ENCODE results near the gene MAPK12.

Gene MAPK12

GRCh38 chr22:50218153-50218995, 43.1 kb downstream of the MAPK12 start:
- DNase-seq (ENCODE audit: low read depth, low spot score), result no peak
- TF ChIP-seq CTCF (IDR thresholded peaks at IDR 0.05; ENCODE audit: insufficient read depth, low read length, missing control alignments), result no peak
- H3K4me3 ChIP-seq (ENCODE audit: low read depth, low read length), result no peak overlapping the region
- ChIA-PET POLR2A (no interaction called here), CTCF (interaction anchor here (1.1 to 1.3 kb wide), 2 partner anchors 9 to 23 kb away, joined by 3 read pairs; no protein-coding TSS in a partner anchor)

GRCh38 chr22:50217543-50218152, 43.8 kb downstream of the MAPK12 start:
- CTCF ChIA-PET, result interaction anchor here (1.3 kb wide), 1 partner anchor 8 kb away, joined by 3 read pairs; no protein-coding TSS in a partner anchor
- POLR2A ChIA-PET, result no interaction called here
- DNase-seq (ENCODE audit: low read depth, low spot score), result no peak
- no peak for TF ChIP-seq CTCF (IDR thresholded peaks at IDR 0.05; ENCODE audit: insufficient read depth, low read length, missing control alignments)
- H3K4me3 ChIP-seq (ENCODE audit: low read depth, low read length), result no peak overlapping the region

- ChIA-PET POLR2A (no interaction called here), CTCF (interaction anchor here (1.5 to 6.6 kb wide), 3 partner anchors 10 to 69 kb away, joined by 3 to 62 read pairs (median 15); no protein-coding TSS in a partner anchor)
- TF ChIP-seq CTCF (IDR thresholded peaks at IDR 0.05; ENCODE audit: insufficient read depth, low read length, missing control alignments), result no peak
- no peak overlapping the region for H3K4me3 ChIP-seq (ENCODE audit: low read depth, low read length)
- DNase-seq (ENCODE audit: low read depth, low spot score), result no peak
Observed at GRCh38 chr22:50216684-50217520, 44.6 kb downstream of the MAPK12 start.

GRCh38 chr22:50216055-50216683, 45.3 kb downstream of the MAPK12 start:
- no peak for DNase-seq (ENCODE audit: low read depth, low spot score)
- ChIA-PET CTCF (interaction anchor here (1.5 to 6.6 kb wide), 3 partner anchors 10 to 69 kb away, joined by 3 to 62 read pairs (median 15); no protein-coding TSS in a partner anchor), POLR2A (no interaction called here)
- H3K4me3 ChIP-seq (ENCODE audit: low read depth, low read length), result no peak overlapping the region
- no peak for TF ChIP-seq CTCF (IDR thresholded peaks at IDR 0.05; ENCODE audit: insufficient read depth, low read length, missing control alignments)

- ChIA-PET POLR2A (no interaction called here), CTCF (interaction anchor here (1.2 to 6.6 kb wide), 4 partner anchors 8 to 68 kb away, joined by 3 to 62 read pairs (median 10); no protein-coding TSS in a partner anchor)
- no peak for TF ChIP-seq CTCF (IDR thresholded peaks at IDR 0.05; ENCODE audit: insufficient read depth, low read length, missing control alignments)
- H3K4me3 ChIP-seq (ENCODE audit: low read depth, low read length), result no peak overlapping the region
- DNase-seq (ENCODE audit: low read depth, low spot score), result no peak
Observed at GRCh38 chr22:50215297-50216054, 46.0 kb downstream of the MAPK12 start.
